SU-DHL-6 (cell line): ENCODE results near the gene CCDC85B.

ENCODE experiments used
- EZH2phosphoT487 ChIP-seq: fragments of 200-600 bp; sonication (generic), shearing (Covaris generic); conservative IDR thresholded peaks from 2 replicates; pipeline ENCODE4 v1.6.1; 2018; ENCODE audit warnings: mild to moderate bottlenecking, antibody characterized with exemption, low read length, moderate library complexity, mixed read lengths
- TF ChIP-seq, protein P1 (sequence below): fragments of 200-600 bp; sonication (generic); IDR thresholded peaks from one replicate; pipeline ENCODE4 v1.5.1; 2017; ENCODE audit warnings: antibody characterized with exemption, mild to moderate bottlenecking, low read length, moderate library complexity; ENCODE audit not compliant: insufficient read depth, poor library complexity, severe bottlenecking

DNA sequence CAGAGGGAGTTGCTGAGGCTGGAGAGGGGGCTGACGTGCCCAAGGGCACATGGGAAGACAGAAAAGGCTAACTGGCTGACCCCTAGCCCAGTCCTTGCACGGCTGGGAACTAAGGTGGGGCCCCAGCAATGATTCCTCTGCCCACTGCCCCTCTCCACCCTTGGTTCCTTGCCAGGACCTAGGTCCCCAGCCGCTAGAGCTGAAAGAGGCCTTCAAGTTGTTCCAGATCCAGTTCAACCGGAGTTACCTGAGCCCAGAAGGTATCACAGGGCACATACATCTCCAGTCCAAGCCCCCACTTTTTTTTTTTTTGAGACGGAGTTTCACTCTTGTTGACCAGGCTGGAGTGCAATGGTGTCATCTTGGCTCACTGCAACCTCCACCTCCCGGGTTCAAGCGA lies 10.4 kb upstream of the CCDC85B start:
- TF ChIP-seq, protein P1, sequence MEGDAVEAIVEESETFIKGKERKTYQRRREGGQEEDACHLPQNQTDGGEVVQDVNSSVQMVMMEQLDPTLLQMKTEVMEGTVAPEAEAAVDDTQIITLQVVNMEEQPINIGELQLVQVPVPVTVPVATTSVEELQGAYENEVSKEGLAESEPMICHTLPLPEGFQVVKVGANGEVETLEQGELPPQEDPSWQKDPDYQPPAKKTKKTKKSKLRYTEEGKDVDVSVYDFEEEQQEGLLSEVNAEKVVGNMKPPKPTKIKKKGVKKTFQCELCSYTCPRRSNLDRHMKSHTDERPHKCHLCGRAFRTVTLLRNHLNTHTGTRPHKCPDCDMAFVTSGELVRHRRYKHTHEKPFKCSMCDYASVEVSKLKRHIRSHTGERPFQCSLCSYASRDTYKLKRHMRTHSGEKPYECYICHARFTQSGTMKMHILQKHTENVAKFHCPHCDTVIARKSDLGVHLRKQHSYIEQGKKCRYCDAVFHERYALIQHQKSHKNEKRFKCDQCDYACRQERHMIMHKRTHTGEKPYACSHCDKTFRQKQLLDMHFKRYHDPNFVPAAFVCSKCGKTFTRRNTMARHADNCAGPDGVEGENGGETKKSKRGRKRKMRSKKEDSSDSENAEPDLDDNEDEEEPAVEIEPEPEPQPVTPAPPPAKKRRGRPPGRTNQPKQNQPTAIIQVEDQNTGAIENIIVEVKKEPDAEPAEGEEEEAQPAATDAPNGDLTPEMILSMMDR, result no peak
- TF ChIP-seq EZH2phosphoT487, result no peak
